ENCODE results near the gene DTX1. TPM values are rescaled to one million over a fixed set of nuclear protein-coding genes. Genes with fewer than 3 reads are reported as not detected.

DTX1 gene
- total RNA-seq, 1 donor from 2014 or later, result 4.3 TPM

GRCh38 chr12:113065126-113066007 lies 8.8 kb downstream of the DTX1 start:
- Mint-ChIP-seq H3K27me3 (ENCODE audit: unreplicated experiment) (peaks cover 9% of the 10 kb centered on the region), H3K36me3 (ENCODE audit: unreplicated experiment) (no peaks in the 10 kb centered on the region)

GRCh38 chr12:113066813-113067400 lies 10.4 kb downstream of the DTX1 start:
- peaks cover 7% of the 10 kb centered on the region for H3K27me3 Mint-ChIP-seq (ENCODE audit: unreplicated experiment)

More at GRCh38 chr12:113065126-113066007, 8.8 kb downstream of the DTX1 start:
- no peak for DNase-seq
- H3K4me3 Mint-ChIP-seq (ENCODE audit: unreplicated experiment), result no peak overlapping the region
- peaks cover 9% of the 10 kb centered on the region for H3K4me1 Mint-ChIP-seq (ENCODE audit: low read depth, unreplicated experiment)
- no peak overlapping the region for H3K27ac Mint-ChIP-seq (ENCODE audit: unreplicated experiment)
- H3K9me3 Mint-ChIP-seq (ENCODE audit: unreplicated experiment), result peaks cover 3% of the 10 kb centered on the region
- TF ChIP-seq, protein P1, sequence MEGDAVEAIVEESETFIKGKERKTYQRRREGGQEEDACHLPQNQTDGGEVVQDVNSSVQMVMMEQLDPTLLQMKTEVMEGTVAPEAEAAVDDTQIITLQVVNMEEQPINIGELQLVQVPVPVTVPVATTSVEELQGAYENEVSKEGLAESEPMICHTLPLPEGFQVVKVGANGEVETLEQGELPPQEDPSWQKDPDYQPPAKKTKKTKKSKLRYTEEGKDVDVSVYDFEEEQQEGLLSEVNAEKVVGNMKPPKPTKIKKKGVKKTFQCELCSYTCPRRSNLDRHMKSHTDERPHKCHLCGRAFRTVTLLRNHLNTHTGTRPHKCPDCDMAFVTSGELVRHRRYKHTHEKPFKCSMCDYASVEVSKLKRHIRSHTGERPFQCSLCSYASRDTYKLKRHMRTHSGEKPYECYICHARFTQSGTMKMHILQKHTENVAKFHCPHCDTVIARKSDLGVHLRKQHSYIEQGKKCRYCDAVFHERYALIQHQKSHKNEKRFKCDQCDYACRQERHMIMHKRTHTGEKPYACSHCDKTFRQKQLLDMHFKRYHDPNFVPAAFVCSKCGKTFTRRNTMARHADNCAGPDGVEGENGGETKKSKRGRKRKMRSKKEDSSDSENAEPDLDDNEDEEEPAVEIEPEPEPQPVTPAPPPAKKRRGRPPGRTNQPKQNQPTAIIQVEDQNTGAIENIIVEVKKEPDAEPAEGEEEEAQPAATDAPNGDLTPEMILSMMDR (IDR thresholded peaks at IDR 0.05; ENCODE audit: partially characterized antibody, unreplicated experiment), result no peak

GRCh38 chr12:113067987-113068935 lies 11.7 kb downstream of the DTX1 start:
- Mint-ChIP-seq H3K4me1 (ENCODE audit: low read depth, unreplicated experiment) (peaks cover 15% of the 10 kb centered on the region), H3K4me3 (ENCODE audit: unreplicated experiment) (no peak overlapping the region), H3K36me3 (ENCODE audit: unreplicated experiment) (peaks cover 4% of the 10 kb centered on the region), H3K27me3 (ENCODE audit: unreplicated experiment) (peaks cover 12% of the 10 kb centered on the region), H3K27ac (ENCODE audit: unreplicated experiment) (no peak overlapping the region), H3K9me3 (ENCODE audit: unreplicated experiment) (peaks cover 7% of the 10 kb centered on the region)
- DNase-seq, result no peak
- TF ChIP-seq, protein P1 (IDR thresholded peaks at IDR 0.05; ENCODE audit: partially characterized antibody, unreplicated experiment), result no peak

More at GRCh38 chr12:113066813-113067400, 10.4 kb downstream of the DTX1 start:
- Mint-ChIP-seq H3K9me3 (ENCODE audit: unreplicated experiment) (peaks cover 4% of the 10 kb centered on the region), H3K27ac (ENCODE audit: unreplicated experiment) (no peak overlapping the region), H3K4me3 (ENCODE audit: unreplicated experiment) (no peak overlapping the region), H3K4me1 (ENCODE audit: low read depth, unreplicated experiment) (peaks cover 15% of the 10 kb centered on the region), H3K36me3 (ENCODE audit: unreplicated experiment) (peaks cover under 1% of the 10 kb centered on the region)
- DNase-seq, result no peak
- TF ChIP-seq, protein P1 (IDR thresholded peaks at IDR 0.05; ENCODE audit: partially characterized antibody, unreplicated experiment), result no peak

DNA sequence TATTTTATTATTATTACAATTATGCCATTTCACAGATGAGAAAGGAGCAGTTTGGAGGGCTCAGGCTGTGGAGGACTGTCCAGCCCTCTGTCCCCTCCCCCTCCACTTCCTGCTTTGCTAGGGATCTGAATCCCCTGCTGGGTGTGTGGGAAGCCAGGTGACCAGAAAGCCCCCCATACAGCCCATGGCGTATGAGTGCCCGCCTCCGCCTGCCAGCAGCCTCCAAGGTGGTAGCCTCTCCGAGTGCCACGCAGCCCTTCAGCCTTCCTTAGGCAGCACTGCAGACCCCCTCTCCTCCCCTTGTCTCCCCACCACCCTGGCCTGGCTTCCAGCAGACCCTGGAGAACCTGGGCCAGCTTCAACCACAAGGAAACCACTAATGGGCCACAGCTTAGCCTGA lies 12.6 kb downstream of the DTX1 start:
- DNase-seq, result no peak
- Mint-ChIP-seq H3K27me3 (ENCODE audit: unreplicated experiment) (peaks cover 18% of the 10 kb centered on the region), H3K27ac (ENCODE audit: unreplicated experiment) (no peak overlapping the region)

More for the DNA sequence above, 12.6 kb downstream of the DTX1 start:
- TF ChIP-seq, protein P1 (IDR thresholded peaks at IDR 0.05; ENCODE audit: partially characterized antibody, unreplicated experiment), result no peak
- peaks cover 9% of the 10 kb centered on the region for H3K9me3 Mint-ChIP-seq (ENCODE audit: unreplicated experiment)
- H3K4me1 Mint-ChIP-seq (ENCODE audit: low read depth, unreplicated experiment), result peaks cover 15% of the 10 kb centered on the region
- peaks cover 4% of the 10 kb centered on the region for H3K36me3 Mint-ChIP-seq (ENCODE audit: unreplicated experiment)
- no peak overlapping the region for H3K4me3 Mint-ChIP-seq (ENCODE audit: unreplicated experiment)
